GM12872 (cell line): ENCODE results near the gene ALPK3.

Source experiments
- CTCF ChIP-seq: IDR thresholded peaks from 3 replicates; pipeline ENCODE4 v1.5.1; 2011; ENCODE audit warnings: low read depth, mild to moderate bottlenecking, low read length, moderate library complexity; ENCODE audit not compliant: insufficient read depth

The ALPK3 gene

DNA sequence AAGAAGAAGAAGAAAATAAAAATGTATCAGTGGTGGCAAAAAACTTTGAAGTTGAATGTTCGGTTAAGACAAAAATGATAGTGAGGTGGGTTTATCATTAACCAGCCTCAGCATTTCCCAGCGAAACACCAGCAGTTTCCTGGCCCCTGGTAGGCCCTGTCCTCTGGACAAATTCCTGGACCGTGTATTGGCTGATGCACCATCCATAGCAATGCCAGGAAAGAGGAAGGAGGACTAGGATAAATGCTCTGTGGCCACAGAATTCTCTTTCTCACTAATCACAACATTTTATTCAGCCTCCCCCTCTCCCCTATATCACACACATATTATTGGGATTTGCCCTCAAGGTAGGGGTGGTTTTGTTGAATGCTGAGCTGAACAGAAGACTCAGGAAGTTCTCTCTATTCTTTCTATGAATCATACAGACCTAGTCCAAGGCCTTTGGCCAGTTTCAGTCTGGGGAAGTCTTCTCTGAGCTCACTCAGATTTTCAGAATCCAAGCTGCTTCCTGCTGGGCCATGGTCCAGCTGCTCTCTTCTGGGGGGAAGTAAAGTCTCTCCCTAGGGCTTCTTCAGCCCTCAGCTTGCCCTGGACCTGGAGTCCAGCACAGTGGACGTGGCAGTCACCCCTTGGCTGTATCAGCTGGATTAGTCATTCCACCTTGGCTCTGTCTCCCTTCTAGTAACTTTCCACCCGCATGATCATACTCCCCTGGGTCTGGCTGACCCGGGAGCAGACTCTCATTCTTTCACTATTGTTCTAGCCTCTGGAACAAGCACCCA is 94.9 kb downstream of the ALPK3 start:
- TF ChIP-seq CTCF, result no peak

DNA sequence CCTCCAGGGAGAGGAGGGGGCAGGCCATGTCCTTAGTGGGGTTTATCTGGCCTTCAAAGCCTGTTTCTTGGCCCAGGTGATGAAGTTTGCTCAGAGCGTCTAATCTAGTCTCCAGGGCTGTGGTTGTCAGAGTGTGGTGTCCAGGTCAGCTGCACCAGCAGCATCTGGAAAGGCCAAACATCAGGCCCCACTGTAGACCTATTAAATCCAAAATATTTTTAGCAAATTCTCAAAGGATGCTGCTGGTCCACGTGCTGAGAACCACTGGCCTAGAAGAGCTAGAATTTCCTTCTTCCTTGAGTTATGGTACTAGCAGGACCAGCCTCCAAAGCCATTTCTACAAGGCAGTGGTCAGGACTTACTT is 96.2 kb downstream of the ALPK3 start:
- TF ChIP-seq CTCF, result no peak

DNA sequence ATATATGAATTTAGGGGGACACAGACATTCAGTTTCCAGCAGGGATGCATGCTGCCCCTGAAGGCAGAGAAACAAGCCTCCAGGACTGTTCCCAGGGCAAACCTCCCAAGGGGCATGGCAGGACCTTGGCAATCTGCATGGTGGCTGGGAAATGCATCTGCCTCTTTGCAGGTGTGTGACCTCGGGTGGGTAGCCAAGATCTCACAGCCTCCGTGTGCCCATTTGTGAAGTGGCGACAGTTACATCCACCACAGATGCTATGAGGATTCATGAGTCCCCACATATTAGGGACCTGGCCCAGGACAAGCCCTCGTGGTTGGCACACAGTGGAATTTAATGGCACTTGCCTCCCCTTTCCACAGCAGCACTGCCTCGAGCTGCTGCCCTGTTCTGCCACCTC is 97.2 kb downstream of the ALPK3 start:
- no peak for TF ChIP-seq CTCF

- TF ChIP-seq CTCF, result no peak
These were observed 97.9 kb downstream of the ALPK3 start for GRCh38 chr15:84914909-84915605.

- no peak for TF ChIP-seq CTCF
These were observed 98.4 kb downstream of the ALPK3 start for GRCh38 chr15:84915606-84915958.

DNA sequence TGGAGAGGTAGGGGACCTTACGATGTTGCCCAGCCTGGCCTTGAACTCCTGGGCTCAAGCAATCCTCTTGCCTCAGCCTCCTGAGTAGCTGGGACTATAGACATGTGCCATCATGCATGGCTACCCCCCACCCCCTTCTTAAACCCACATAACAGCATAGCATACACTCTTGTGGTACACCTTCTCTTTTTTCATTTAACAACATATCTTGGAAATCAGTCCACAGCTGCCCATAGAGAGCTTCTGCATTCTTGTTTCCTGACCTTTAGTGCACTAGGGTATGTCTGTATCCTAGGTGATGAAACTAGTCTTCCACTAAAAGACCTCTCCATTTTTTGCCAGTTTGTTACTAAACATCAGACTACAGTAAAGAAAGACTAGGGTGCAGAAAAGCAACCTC is 100.3 kb downstream of the ALPK3 start:
- TF ChIP-seq CTCF, result no peak

- TF ChIP-seq CTCF, result no peak
These were observed 102.0 kb downstream of the ALPK3 start for GRCh38 chr15:84919106-84919667.
